AG04449 (cell line): ENCODE data around the gene ORAI2.
A peak's percentile ranks its signal among the peaks of the same experiment; 100 is the strongest.

Source experiments
- CTCF ChIA-PET: fragments of 350-600 bp; formaldehyde crosslinking; extraction: SDS; loops from one replicate; lab custom pipeline; 2021; ENCODE audit warnings: antibody characterized with exemption; lab: Yijun Ruan, JAX
- POLR2A ChIA-PET: fragments of 400-600, 350-600 bp; formaldehyde crosslinking; extraction: SDS; loops from one replicate; lab custom pipeline; 2020; ENCODE audit warnings: antibody characterized with exemption, inconsistent platforms; lab: Yijun Ruan, JAX
- DNase-seq: peaks from one replicate; pipeline ENCODE4 v3.0.0-alpha.2; 2010; ENCODE audit warnings: low read depth, low spot score
- H3K4me3 ChIP-seq: 2 replicates; pipeline ENCODE4 v1.5.1; 2011; ENCODE audit warnings: low read depth, mild to moderate bottlenecking, control low read depth, low read length
- TF ChIP-seq, protein P1 (sequence below): IDR thresholded peaks from one replicate; pipeline ENCODE4 v1.5.1; 2011; ENCODE audit warnings: mild to moderate bottlenecking, moderate library complexity, low read length, control low read depth, inconsistent platforms; ENCODE audit not compliant: insufficient read depth; ENCODE audit errors: missing control alignments

ORAI2 gene

DNA sequence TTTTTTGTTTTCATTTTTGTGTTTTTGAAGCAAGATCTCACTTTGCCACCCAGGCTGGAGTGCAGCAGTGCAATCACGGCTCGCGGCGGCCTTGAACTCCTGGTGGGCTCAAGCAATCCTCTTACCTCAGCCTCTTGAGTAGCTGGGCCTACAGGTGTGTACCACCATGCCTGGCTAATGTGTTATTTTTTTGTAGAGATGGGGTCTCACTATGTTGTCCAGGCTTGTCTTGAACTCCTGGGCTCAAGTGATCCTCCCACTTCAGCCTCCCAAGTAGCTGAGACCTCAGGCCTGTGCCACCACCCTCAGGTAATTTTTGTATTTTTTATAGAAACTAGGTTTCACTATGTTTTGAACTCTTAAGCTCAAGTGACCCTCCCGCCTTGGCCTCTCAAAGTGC is 22.5 kb upstream of the ORAI2 start:
- CTCF ChIA-PET: interaction anchor here (0.7 kb wide), 1 partner anchor 20 kb away, joined by 3 read pairs; no protein-coding TSS in a partner anchor
- DNase-seq: no peak
- TF ChIP-seq, protein P1, sequence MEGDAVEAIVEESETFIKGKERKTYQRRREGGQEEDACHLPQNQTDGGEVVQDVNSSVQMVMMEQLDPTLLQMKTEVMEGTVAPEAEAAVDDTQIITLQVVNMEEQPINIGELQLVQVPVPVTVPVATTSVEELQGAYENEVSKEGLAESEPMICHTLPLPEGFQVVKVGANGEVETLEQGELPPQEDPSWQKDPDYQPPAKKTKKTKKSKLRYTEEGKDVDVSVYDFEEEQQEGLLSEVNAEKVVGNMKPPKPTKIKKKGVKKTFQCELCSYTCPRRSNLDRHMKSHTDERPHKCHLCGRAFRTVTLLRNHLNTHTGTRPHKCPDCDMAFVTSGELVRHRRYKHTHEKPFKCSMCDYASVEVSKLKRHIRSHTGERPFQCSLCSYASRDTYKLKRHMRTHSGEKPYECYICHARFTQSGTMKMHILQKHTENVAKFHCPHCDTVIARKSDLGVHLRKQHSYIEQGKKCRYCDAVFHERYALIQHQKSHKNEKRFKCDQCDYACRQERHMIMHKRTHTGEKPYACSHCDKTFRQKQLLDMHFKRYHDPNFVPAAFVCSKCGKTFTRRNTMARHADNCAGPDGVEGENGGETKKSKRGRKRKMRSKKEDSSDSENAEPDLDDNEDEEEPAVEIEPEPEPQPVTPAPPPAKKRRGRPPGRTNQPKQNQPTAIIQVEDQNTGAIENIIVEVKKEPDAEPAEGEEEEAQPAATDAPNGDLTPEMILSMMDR: no peak
- H3K4me3 ChIP-seq: no peak overlapping the region
- POLR2A ChIA-PET: no interaction called here

- H3K4me3 ChIP-seq: no peak overlapping the region
- CTCF ChIA-PET: interaction anchor here (1.2 to 1.4 kb wide), 3 partner anchors 13 to 54 kb away, joined by 4 read pairs; partner anchors contain the start of gene ALKBH4
- POLR2A ChIA-PET: no interaction called here
- no peak for DNase-seq
- TF ChIP-seq, protein P1: peak; percentile 24
These were observed 20.8 kb upstream of the ORAI2 start for GRCh38 chr7:102412548-102412947.

- ChIA-PET POLR2A (no interaction called here), CTCF (interaction anchor here (1.2 to 2.0 kb wide), 4 partner anchors 13 to 53 kb away, joined by 4 to 5 read pairs (median 4); partner anchors contain the start of gene ALKBH4)
- H3K4me3 ChIP-seq: no peak overlapping the region
- no peak for DNase-seq
- TF ChIP-seq, protein P1: no peak
These were observed 20.3 kb upstream of the ORAI2 start for GRCh38 chr7:102413091-102413490.

DNA sequence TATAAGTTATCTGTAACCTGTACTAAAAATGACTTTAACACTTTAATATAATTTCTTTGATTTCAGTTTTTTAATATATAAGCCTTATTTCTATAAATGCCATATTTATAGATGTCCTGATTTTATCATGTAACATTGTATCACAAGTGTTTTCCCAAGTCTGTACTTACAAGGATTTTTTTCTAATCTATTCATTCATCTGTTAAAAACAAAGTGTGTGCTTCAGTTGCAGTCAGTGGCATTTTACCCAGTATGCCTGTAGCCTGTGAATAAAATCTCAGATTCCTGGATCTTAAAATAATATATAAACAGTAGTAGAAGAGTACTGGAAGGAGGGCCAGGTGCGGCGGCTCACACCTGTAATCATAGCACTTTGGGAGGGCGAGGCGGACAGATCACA is 19.8 kb upstream of the ORAI2 start:
- TF ChIP-seq, protein P1: no peak
- DNase-seq: no peak
- CTCF ChIA-PET: interaction anchor here (1.3 to 2.0 kb wide), 2 partner anchors 22 to 51 kb away, joined by 4 to 5 read pairs; partner anchors contain the start of gene ALKBH4
- POLR2A ChIA-PET: no interaction called here
- H3K4me3 ChIP-seq: no peak overlapping the region

- TF ChIP-seq, protein P1: no peak
- no peak overlapping the region for H3K4me3 ChIP-seq
- ChIA-PET CTCF (interaction anchor here (0.8 to 1.3 kb wide), 4 partner anchors 10 to 24 kb away, joined by 3 to 5 read pairs (median 4); no protein-coding TSS in a partner anchor), POLR2A (no interaction called here)
- no peak for DNase-seq
These were observed 17.6 kb upstream of the ORAI2 start for GRCh38 chr7:102415685-102416225.

- TF ChIP-seq, protein P1: no peak
- ChIA-PET POLR2A (no interaction called here), CTCF (interaction anchor here (0.6 to 1.3 kb wide), 3 partner anchors 12 to 25 kb away, joined by 3 to 5 read pairs (median 3); no protein-coding TSS in a partner anchor)
- H3K4me3 ChIP-seq: no peak overlapping the region
- no peak for DNase-seq
These were observed 17.0 kb upstream of the ORAI2 start for GRCh38 chr7:102416406-102416805.
